Upper lobe of left lung (tissue), 6 donors: ENCODE measurements around the gene EIF1AD. TPM values are rescaled to one million over a fixed set of nuclear protein-coding genes. Genes with fewer than 3 reads are reported as not detected.
"Not testable (repeated sequence)": the region's sequence is repeated elsewhere in the genome, so short reads cannot be mapped to it uniquely, and the experiment has no call there.

ENCODE experiments used
- ATAC-seq, 2 donors: fragments of 200-7000 bp; cut with Tn5 transposase; one replicate each; pipeline ENCODE4 v1.9.1; 2022; ENCODE audit warnings: mild to moderate bottlenecking in 2 of 2, moderate library complexity in 2 of 2; ENCODE audit not compliant: low FRiP score in 2 of 2
- DNase-seq, 2 donors: peaks; one replicate each; pipeline ENCODE4 v3.0.0-alpha.2; 2019 to 2020
- H3K27ac ChIP-seq, 4 donors: fragments of 200-600 bp; sonication (generic); one replicate each; pipeline ENCODE4 v1.5.1; 2016 to 2019
- H3K27me3 ChIP-seq, 4 donors: fragments of 200-600 bp; sonication (generic); one replicate each; pipeline ENCODE4 v1.5.1; 2017 to 2019
- H3K36me3 ChIP-seq, 4 donors: fragments of 200-600 bp; sonication (generic); one replicate each; pipeline ENCODE4 v1.5.1; 2016 to 2019
- H3K4me1 ChIP-seq, 4 donors: fragments of 200-600 bp; sonication (generic); one replicate each; pipeline ENCODE4 v1.5.1; 2018 to 2019
- H3K4me3 ChIP-seq, 4 donors: fragments of 200-600 bp; sonication (generic); one replicate each; pipeline ENCODE4 v1.5.1; 2017 to 2019; ENCODE audit warnings: mild to moderate bottlenecking in 2 of 4, moderate library complexity in 1 of 4
- H3K9me3 ChIP-seq, 4 donors: fragments of 200-600 bp; sonication (generic); one replicate each; pipeline ENCODE4 v1.5.1; 2018 to 2019
- CTCF ChIP-seq, 6 experiments: fragments of 450-650 bp in 4 of 6; fragments of 200-600 bp in 2 of 6; sonication (generic) in 2 of 6; IDR thresholded peaks; one replicate each; pipeline ENCODE4 v1.5.1; 2016 to 2019; ENCODE audit warnings: antibody characterized with exemption in 6 of 6
- EP300 ChIP-seq, 4 donors: sonication (generic); formaldehyde crosslinking; IDR thresholded peaks; one replicate each; pipeline ENCODE4 v1.5.1; 2017; ENCODE audit warnings: antibody characterized with exemption in 4 of 4, control low read depth in 2 of 4
- POLR2A ChIP-seq, 4 donors: fragments of 450-650 bp; IDR thresholded peaks; one replicate each; pipeline ENCODE4 v1.5.1; 2016 to 2017; ENCODE audit warnings: antibody characterized with exemption in 4 of 4, mild to moderate bottlenecking in 2 of 4
- POLR2AphosphoS5 ChIP-seq, 2 donors: sonication (generic); formaldehyde crosslinking; IDR thresholded peaks; one replicate each; pipeline ENCODE4 v1.5.1; 2017; ENCODE audit warnings: antibody characterized with exemption in 2 of 2
- WGBS, 2 donors: methylation state at CpG; one replicate each; pipeline ENCODE4 v1.1.5; 2017 to 2018; 5-methylcytosine and 5-hydroxymethylcytosine counted together
- total RNA-seq, 6 donors: library from RNA; depleted of rRNA in 4 of 6; stranded (reverse); fragments of >200 nt in 4 of 6; gene quantifications; one replicate each; pipeline versions ENCODE4 v1.1.0 to v1.2.1, GENCODE V29; 2016 to 2021
- donor health status: DM: no; HTN: no; CAD: no; lungs with moderate emphysema.
- donor health status: DM: no; HTN: yes; CAD: no; lungs with severe emphysema.

The EIF1AD gene
- total RNA-seq, 6 donors from 2014 or later: 22.8 to 37.4 (median 30.1) TPM

- Histone ChIP-seq H3K4me1 (no peaks in the 10 kb centered on the region), H3K9me3 (no peaks in the 10 kb centered on the region), H3K4me3 (no peak overlapping the region), H3K27ac (no peak overlapping the region), H3K36me3 (no peaks in the 10 kb centered on the region), H3K27me3 (no peaks in the 10 kb centered on the region)
- ATAC-seq (no peak), DNase-seq (no peak)
- 66 to 77% methylated on average over 9 of the region's 9 CpGs for WGBS, 2 donors
- TF ChIP-seq POLR2A (IDR thresholded peaks at IDR 0.05): no peak
- no peak for TF ChIP-seq CTCF (IDR thresholded peaks at IDR 0.05)
- TF ChIP-seq POLR2AphosphoS5 (IDR thresholded peaks at IDR 0.05): no peak
- TF ChIP-seq EP300 (IDR thresholded peaks at IDR 0.05): no peak
Observed at GRCh38 chr11:66035653-66036333, 33.8 kb upstream of the EIF1AD start.

GRCh38 chr11:66032957-66033735 is 31.2 kb upstream of the EIF1AD start:
- 83 to 85% methylated on average over 8 of the region's 8 CpGs for WGBS, 2 donors
- DNase-seq (no peak), ATAC-seq (no peak)
- Histone ChIP-seq H3K27ac (no peak overlapping the region), H3K4me3 (no peak overlapping the region), H3K27me3 (no peaks in the 10 kb centered on the region), H3K4me1 (no peaks in the 10 kb centered on the region), H3K36me3 (no peaks in the 10 kb centered on the region), H3K9me3 (no peaks in the 10 kb centered on the region)
- TF ChIP-seq CTCF (IDR thresholded peaks at IDR 0.05): no peak
- no peak for TF ChIP-seq POLR2A (IDR thresholded peaks at IDR 0.05)
- TF ChIP-seq EP300 (IDR thresholded peaks at IDR 0.05): no peak
- no peak for TF ChIP-seq POLR2AphosphoS5 (IDR thresholded peaks at IDR 0.05)

DNA sequence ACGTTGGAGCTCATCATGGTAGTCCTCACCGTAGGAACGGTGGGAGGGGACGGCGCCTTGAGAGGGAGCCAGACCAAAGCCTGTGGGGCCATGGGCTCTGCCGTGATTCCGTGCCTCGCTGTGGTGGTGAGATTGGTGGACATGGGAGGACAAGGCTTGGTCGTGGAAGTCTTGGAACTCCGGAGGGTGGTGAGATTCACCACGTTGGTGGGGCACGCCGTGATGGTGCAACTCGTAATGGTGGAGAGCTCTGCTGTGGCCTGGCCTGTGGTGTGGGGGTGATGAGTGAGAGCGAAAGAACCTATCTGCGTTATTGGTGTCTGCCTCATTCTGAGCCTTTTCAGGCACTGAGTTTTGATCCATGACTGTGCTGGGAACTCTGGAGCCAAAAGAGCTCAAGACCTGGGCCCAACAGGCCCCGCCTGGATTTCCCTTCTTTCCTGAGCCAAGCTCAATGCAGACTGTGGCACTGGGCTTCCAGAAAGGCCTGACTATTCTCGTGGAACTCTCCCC is 24.1 kb upstream of the EIF1AD start, which contains the start of gene CATSPER1:
Gene CATSPER1 (minus strand): TSS at position 463 of the 513 bp plus-strand sequence. CDS start 100 bp downstream, at position 363.
- Histone ChIP-seq H3K27ac (no peak within 1 kb of the TSS), H3K4me1 (peaks cover 14 to 20% (median 17%) of the 10 kb centered on the region in 4 donors), H3K9me3 (no peaks in the 10 kb centered on the region), H3K36me3 (no peaks in the 10 kb centered on the region), H3K27me3 (no peaks in the 10 kb centered on the region), H3K4me3 (no peak within 1 kb of the TSS)
- no peak for ATAC-seq
- 89 to 90% methylated on average over 17 to 18 of the region's 18 CpGs for WGBS, 2 donors
- DNase-seq: peak in 1 of 2 donors; percentile 30
- TF ChIP-seq POLR2AphosphoS5 (IDR thresholded peaks at IDR 0.05) (no peak), POLR2A (IDR thresholded peaks at IDR 0.05) (no peak), EP300 (IDR thresholded peaks at IDR 0.05) (no peak), CTCF (IDR thresholded peaks at IDR 0.05) (no peak)

DNA sequence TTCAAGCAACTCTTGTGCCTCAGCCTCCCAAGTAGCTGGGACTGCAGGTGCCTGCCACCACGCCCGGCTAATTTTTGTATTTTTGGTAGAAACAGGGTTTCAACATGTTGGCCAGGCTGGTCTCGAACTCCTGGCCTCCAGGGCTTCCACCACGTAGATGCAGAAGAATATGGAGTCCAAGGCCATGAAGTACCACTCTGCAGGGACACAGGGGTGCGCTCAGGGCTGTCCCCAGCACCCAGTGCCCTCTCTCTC is 21.2 kb upstream of the EIF1AD start:
- H3K4me1 ChIP-seq: peaks cover 14 to 25% (median 20%) of the 10 kb centered on the region in 4 donors
- not testable (repeated sequence) for H3K27ac ChIP-seq, H3K36me3 ChIP-seq, DNase-seq, ATAC-seq, H3K4me3 ChIP-seq, H3K9me3 ChIP-seq, H3K27me3 ChIP-seq
- 80 to 85% methylated on average over 5 of the region's 5 CpGs for WGBS, 2 donors

GRCh38 chr11:66022401-66023185 is 20.6 kb upstream of the EIF1AD start:
- TF ChIP-seq POLR2A (IDR thresholded peaks at IDR 0.05) (no peak), EP300 (IDR thresholded peaks at IDR 0.05) (no peak), CTCF (IDR thresholded peaks at IDR 0.05) (peak; percentile 95 to 100 (median 96)), POLR2AphosphoS5 (IDR thresholded peaks at IDR 0.05) (no peak)
- Histone ChIP-seq H3K27ac (no peak overlapping the region), H3K9me3 (no peaks in the 10 kb centered on the region), H3K4me1 (peaks cover 14 to 25% (median 20%) of the 10 kb centered on the region in 4 donors), H3K4me3 (peak overlapping the region in 2 of 4 donors; percentile 4 to 28), H3K36me3 (no peaks in the 10 kb centered on the region), H3K27me3 (no peaks in the 10 kb centered on the region)
- DNase-seq (peak; percentile 79 to 97), ATAC-seq (peak; percentile 83 to 94)
- WGBS, 2 donors: 19 to 27% methylated on average over 33 to 46 of the region's 46 CpGs
